H9 (cell line): ENCODE results near the gene MRPL34. TPM values are rescaled to one million over a fixed set of nuclear protein-coding genes. Genes with fewer than 3 reads are reported as not detected.

Experiments
- DNase-seq: peaks from one replicate; pipeline ENCODE4 v3.0.0-alpha.2; 2017
- H2AFZ ChIP-seq: one replicate; pipeline ENCODE4 v1.6.1; 2013; ENCODE audit warnings: mild to moderate bottlenecking, low read length, control low read depth, moderate library complexity
- H2AK5ac ChIP-seq: 2 replicates; pipeline ENCODE4 v1.6.1; 2013; ENCODE audit warnings: low read length, control low read depth, mixed read lengths; ENCODE audit not compliant: insufficient read length
- H2BK120ac ChIP-seq: one replicate; pipeline ENCODE4 v1.6.1; 2013; ENCODE audit warnings: low read depth, mild to moderate bottlenecking, low read length, control low read depth, inconsistent platforms; ENCODE audit not compliant: poor library complexity, severe bottlenecking
- H2BK12ac ChIP-seq: 2 replicates; pipeline ENCODE4 v1.6.1; 2013; ENCODE audit warnings: low read length, control low read depth, mixed read lengths, low read depth; ENCODE audit not compliant: insufficient read length
- H2BK15ac ChIP-seq: 2 replicates; pipeline ENCODE4 v1.6.1; 2013; ENCODE audit warnings: low read depth, low read length, control low read depth
- H2BK20ac ChIP-seq: one replicate; pipeline ENCODE4 v1.6.1; 2013; ENCODE audit warnings: low read depth, mild to moderate bottlenecking, low read length, control low read depth, inconsistent platforms; ENCODE audit not compliant: poor library complexity, severe bottlenecking
- H2BK5ac ChIP-seq: 2 replicates; pipeline ENCODE4 v1.6.1; 2013; ENCODE audit warnings: low read length, control low read depth, mixed read lengths; ENCODE audit not compliant: insufficient read length
- H3K14ac ChIP-seq: 2 replicates; pipeline ENCODE4 v1.6.1; 2013; ENCODE audit warnings: low read length, control low read depth; ENCODE audit not compliant: insufficient read depth
- H3K18ac ChIP-seq: 2 replicates; pipeline ENCODE4 v1.6.1; 2013; ENCODE audit warnings: low read depth, mild to moderate bottlenecking, mixed read lengths, low read length, control low read depth; ENCODE audit not compliant: insufficient read length
- H3K23ac ChIP-seq: 2 replicates; pipeline ENCODE4 v1.6.1; 2013; ENCODE audit warnings: low read length, control low read depth, mixed read lengths, low read depth; ENCODE audit not compliant: insufficient read length
- H3K23me2 ChIP-seq: 2 replicates; pipeline ENCODE4 v1.6.1; 2013; ENCODE audit warnings: low read depth, mild to moderate bottlenecking, mixed read lengths, low read length, control low read depth; ENCODE audit not compliant: insufficient read length, poor library complexity, severe bottlenecking
- H3K27ac ChIP-seq: 2 replicates; pipeline ENCODE4 v1.5.1; 2013; ENCODE audit warnings: low read length, control low read depth, mixed read lengths, low read depth; ENCODE audit not compliant: insufficient read length
- H3K27me3 ChIP-seq: 2 replicates; pipeline ENCODE4 v1.6.1; 2013; ENCODE audit warnings: low read length, control low read depth, inconsistent platforms; ENCODE audit not compliant: insufficient read depth
- H3K4ac ChIP-seq: 2 replicates; pipeline ENCODE4 v1.6.1; 2013; ENCODE audit warnings: low read depth, mild to moderate bottlenecking, control low read depth, inconsistent platforms, low read length, moderate library complexity
- H3K4me1 ChIP-seq: 2 replicates; pipeline ENCODE4 v1.6.1; 2013; ENCODE audit warnings: low read length, control low read depth, inconsistent platforms; ENCODE audit not compliant: insufficient read depth
- H3K4me2 ChIP-seq: 2 replicates; pipeline ENCODE4 v1.6.1; 2013; ENCODE audit warnings: low read length, control low read depth, mixed read lengths; ENCODE audit not compliant: insufficient read length, insufficient read depth
- H3K56ac ChIP-seq: 2 replicates; pipeline ENCODE4 v1.6.1; 2013; ENCODE audit warnings: low read depth, mild to moderate bottlenecking, mixed read lengths, low read length, control low read depth; ENCODE audit not compliant: insufficient read length
- H3K79me1 ChIP-seq: 2 replicates; pipeline ENCODE4 v1.6.1; 2013; ENCODE audit warnings: low read depth, mild to moderate bottlenecking, moderate library complexity, low read length, control low read depth, inconsistent platforms; ENCODE audit not compliant: insufficient read depth, poor library complexity, severe bottlenecking
- H3K79me2 ChIP-seq: 2 replicates; pipeline ENCODE4 v1.6.1; 2013; ENCODE audit warnings: low read length, control low read depth, inconsistent platforms; ENCODE audit not compliant: insufficient read depth
- H3K9ac ChIP-seq: 2 replicates; pipeline ENCODE4 v1.6.1; 2013; ENCODE audit warnings: low read length, control low read depth, mixed read lengths; ENCODE audit not compliant: insufficient read length; ENCODE audit errors: extremely low read depth
- H3K9me3 ChIP-seq: one replicate; pipeline ENCODE4 v1.6.1; 2013; ENCODE audit warnings: low read depth, low read length, inconsistent platforms; ENCODE audit not compliant: control insufficient read depth
- H3T11ph ChIP-seq: one replicate; pipeline ENCODE4 v1.6.1; 2013; ENCODE audit warnings: mild to moderate bottlenecking, low read length, control low read depth, inconsistent platforms
- H4K20me1 ChIP-seq: one replicate; pipeline ENCODE4 v1.6.1; 2013; ENCODE audit not compliant: control insufficient read depth, insufficient read length, insufficient read depth
- H4K5ac ChIP-seq: 2 replicates; pipeline ENCODE4 v1.6.1; 2013; ENCODE audit warnings: low read depth, mild to moderate bottlenecking, mixed read lengths, low read length, control low read depth; ENCODE audit not compliant: insufficient read length
- H4K8ac ChIP-seq: replicated peaks from 2 replicates; pipeline ENCODE4 v1.6.1; 2013; ENCODE audit warnings: low read length, control low read depth, mixed read lengths, low read depth; ENCODE audit not compliant: insufficient read length
- H4K91ac ChIP-seq: 2 replicates; pipeline ENCODE4 v1.6.1; 2013; ENCODE audit warnings: low read depth, mild to moderate bottlenecking, moderate library complexity, mixed read lengths, low read length, control low read depth; ENCODE audit not compliant: insufficient read length
- H3K27ac Mint-ChIP-seq, 3 experiments: 2 replicates in 2 of 3; 3 replicates in 1 of 3; pipeline ENCODE4 v1.8.0; 2020 to 2021; ENCODE audit warnings: mixed read lengths in 3 of 3, mild to moderate bottlenecking in 1 of 3, moderate library complexity in 1 of 3
- H3K27me3 Mint-ChIP-seq: 2 replicates; pipeline ENCODE4 v1.8.0; 2021; ENCODE audit warnings: low read depth, mild to moderate bottlenecking, moderate library complexity, mixed read lengths
- H3K36me3 Mint-ChIP-seq, 3 experiments: 2 replicates in 2 of 3; 3 replicates in 1 of 3; pipeline ENCODE4 v1.8.0; 2020 to 2021; ENCODE audit warnings: low read depth in 3 of 3, mixed read lengths in 3 of 3; ENCODE audit not compliant: insufficient read depth in 1 of 3
- H3K4me1 Mint-ChIP-seq, 2 experiments: 2 replicates each; pipeline ENCODE4 v1.8.0; 2020; ENCODE audit warnings: mixed read lengths in 2 of 2
- H3K4me3 Mint-ChIP-seq, 2 experiments: 2 replicates in 1 of 2; 3 replicates in 1 of 2; pipeline ENCODE4 v1.8.0; 2020 to 2021; ENCODE audit warnings: mild to moderate bottlenecking in 2 of 2, mixed read lengths in 2 of 2, moderate library complexity in 1 of 2
- H3K9me3 Mint-ChIP-seq, 2 experiments: 2 replicates in 1 of 2; 3 replicates in 1 of 2; pipeline ENCODE4 v1.8.0; 2020; ENCODE audit warnings: mild to moderate bottlenecking in 2 of 2, mixed read lengths in 2 of 2, moderate library complexity in 1 of 2
- WGBS: extraction: QIAGEN DNeasy Blood & Tissue Kit; methylation state at CpG from one replicate; pipeline ENCODE4 v1.1.7; 2013; ENCODE audit warnings: missing lambda C conversion rate, low lambda C conversion rate, mixed read lengths; ENCODE audit not compliant: insufficient read length; ENCODE audit errors: extremely low coverage; 5-methylcytosine and 5-hydroxymethylcytosine counted together
- total RNA-seq: library from RNA; stranded (reverse); gene quantifications from 2 replicates; pipeline ENCODE4 v1.2.1, GENCODE V29; 2021
- TF ChIP-seq, protein P1 (sequence below): fragments of 200-600 bp; sonication (generic); conservative IDR thresholded peaks from 3 replicates; pipeline ENCODE4 v1.8.0; 2021; ENCODE audit warnings: antibody characterized with exemption, mild to moderate bottlenecking

MRPL34 gene
- total RNA-seq, 1 experiment from 2014 or later, result 84.6 TPM

DNA sequence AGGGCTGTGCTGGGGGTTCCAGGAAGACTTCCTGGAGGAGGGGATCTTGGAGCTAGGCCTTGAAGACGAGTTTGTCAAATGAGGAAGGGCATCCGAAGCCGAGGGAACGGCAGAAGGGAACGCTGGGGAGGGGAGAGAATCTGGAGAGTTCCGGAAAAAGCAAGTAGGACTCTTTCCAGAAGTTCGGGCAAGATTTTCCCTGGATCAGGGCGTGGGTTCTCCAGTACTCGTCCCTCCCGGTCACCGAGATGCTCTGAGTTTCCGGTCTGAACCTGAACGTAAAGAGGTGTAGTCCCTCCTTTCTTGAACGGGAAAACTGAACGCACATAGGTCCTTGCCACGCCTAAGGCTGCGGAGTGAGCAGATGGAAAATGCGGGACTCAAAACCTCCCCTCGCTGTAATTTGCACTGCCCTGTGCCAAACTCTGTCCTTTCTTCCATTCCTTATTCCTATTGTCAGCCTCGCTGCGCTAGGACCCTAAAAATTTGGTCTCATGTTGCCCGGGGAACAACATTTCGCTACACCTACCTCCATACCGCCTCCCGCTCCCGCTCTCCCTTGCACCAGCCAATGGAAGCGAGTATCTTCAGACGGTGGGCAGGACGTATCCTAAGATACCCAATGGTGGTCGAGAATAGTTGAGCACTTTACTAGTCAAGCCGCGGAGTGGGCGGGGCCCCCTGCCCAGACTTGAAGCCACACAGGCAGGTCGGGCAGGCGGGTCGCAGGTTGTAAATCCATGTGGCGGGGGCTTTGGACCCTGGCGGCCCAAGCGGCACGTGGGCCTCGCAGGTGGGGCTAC lies 31.4 kb downstream of the MRPL34 start, which contains the start of gene GTPBP3:
TSS of gene GTPBP3 (plus strand) at position 682 of the 803 bp plus-strand sequence. CDS start at position 741, 59 bp downstream.
- Histone ChIP-seq H3K23me2 (peaks cover 25% of the 10 kb centered on the region), H3K4me1 (peaks cover 2% of the 10 kb centered on the region; the same call in 1 of the 2 replicates), H3K9me3 (no peaks in the 10 kb centered on the region), H3K9ac (peak within 1 kb of the TSS; percentile 78), H3K79me2 (no peaks in the 10 kb centered on the region), H2AK5ac (no peak within 1 kb of the TSS), H2BK12ac (no peak within 1 kb of the TSS), H3K27ac (peak within 1 kb of the TSS; percentile 62), H3K4ac (no peak within 1 kb of the TSS), H3K23ac (no peak within 1 kb of the TSS), H3K18ac (peak within 1 kb of the TSS; percentile 41), H2AFZ (no peak within 1 kb of the TSS), H3K27me3 (no peaks in the 10 kb centered on the region), H2BK5ac (peak within 1 kb of the TSS; percentile 13), H3K56ac (no peak within 1 kb of the TSS), H3K4me2 (peak within 1 kb of the TSS; percentile 86), H3K14ac (peak within 1 kb of the TSS; percentile 14), H2BK15ac (no peak within 1 kb of the TSS), H2BK20ac (no peak within 1 kb of the TSS), H4K5ac (peak within 1 kb of the TSS; percentile 9), H3T11ph (no peak within 1 kb of the TSS), H4K20me1 (no peaks in the 10 kb centered on the region), H2BK120ac (no peak within 1 kb of the TSS), H3K79me1 (no peaks in the 10 kb centered on the region), H4K8ac (no peak within 1 kb of the TSS), H4K91ac (no peak within 1 kb of the TSS)
- H3K4me1 Mint-ChIP-seq, result peaks cover 23 to 51% of the 10 kb centered on the region in 2 experiments
- WGBS, result no CpG with 5 or more reads among the region's 41 CpGs
- TF ChIP-seq, protein P1, sequence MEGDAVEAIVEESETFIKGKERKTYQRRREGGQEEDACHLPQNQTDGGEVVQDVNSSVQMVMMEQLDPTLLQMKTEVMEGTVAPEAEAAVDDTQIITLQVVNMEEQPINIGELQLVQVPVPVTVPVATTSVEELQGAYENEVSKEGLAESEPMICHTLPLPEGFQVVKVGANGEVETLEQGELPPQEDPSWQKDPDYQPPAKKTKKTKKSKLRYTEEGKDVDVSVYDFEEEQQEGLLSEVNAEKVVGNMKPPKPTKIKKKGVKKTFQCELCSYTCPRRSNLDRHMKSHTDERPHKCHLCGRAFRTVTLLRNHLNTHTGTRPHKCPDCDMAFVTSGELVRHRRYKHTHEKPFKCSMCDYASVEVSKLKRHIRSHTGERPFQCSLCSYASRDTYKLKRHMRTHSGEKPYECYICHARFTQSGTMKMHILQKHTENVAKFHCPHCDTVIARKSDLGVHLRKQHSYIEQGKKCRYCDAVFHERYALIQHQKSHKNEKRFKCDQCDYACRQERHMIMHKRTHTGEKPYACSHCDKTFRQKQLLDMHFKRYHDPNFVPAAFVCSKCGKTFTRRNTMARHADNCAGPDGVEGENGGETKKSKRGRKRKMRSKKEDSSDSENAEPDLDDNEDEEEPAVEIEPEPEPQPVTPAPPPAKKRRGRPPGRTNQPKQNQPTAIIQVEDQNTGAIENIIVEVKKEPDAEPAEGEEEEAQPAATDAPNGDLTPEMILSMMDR, result no peak
- H3K4me3 Mint-ChIP-seq, result peak within 1 kb of the TSS; percentile 97 to 98
- DNase-seq, result peak; percentile 99
- peaks cover 15 to 28% (median 25%) of the 10 kb centered on the region in 3 experiments for H3K36me3 Mint-ChIP-seq
- H3K9me3 Mint-ChIP-seq, result no peaks in the 10 kb centered on the region; a peak in 1 of 5 replicates
- H3K27me3 Mint-ChIP-seq, result peaks cover 2% of the 10 kb centered on the region; the same call in 1 of the 2 replicates
- peak within 1 kb of the TSS; percentile 98 to 100 (median 98) for H3K27ac Mint-ChIP-seq
